HFFc6 (cell line): ENCODE data around the gene CYTIP. TPM values are rescaled to one million over a fixed set of nuclear protein-coding genes. Genes with fewer than 3 reads are reported as not detected.
"Not testable (repeated sequence)": the region's sequence is repeated elsewhere in the genome, so short reads cannot be mapped to it uniquely, and the experiment has no call there.

Experiments used
- DNase-seq: peaks from one replicate; pipeline ENCODE4 v3.0.0-alpha.2; 2018
- H3K27ac Mint-ChIP-seq: 2 replicates; pipeline ENCODE4 v1.8.0; 2020; ENCODE audit warnings: mild to moderate bottlenecking, mixed read lengths
- H3K27me3 Mint-ChIP-seq: 2 replicates; pipeline ENCODE4 v1.8.0; 2021; ENCODE audit warnings: mild to moderate bottlenecking, moderate library complexity, mixed read lengths; ENCODE audit not compliant: insufficient read depth
- H3K36me3 Mint-ChIP-seq: 2 replicates; pipeline ENCODE4 v1.8.0; 2021; ENCODE audit warnings: low read depth, mixed read lengths
- H3K4me1 Mint-ChIP-seq: 2 replicates; pipeline ENCODE4 v1.8.0; 2020; ENCODE audit warnings: low read depth, mixed read lengths
- H3K4me3 Mint-ChIP-seq: 2 replicates; pipeline ENCODE4 v1.8.0; 2020; ENCODE audit warnings: mild to moderate bottlenecking, moderate library complexity, mixed read lengths
- H3K9me3 Mint-ChIP-seq: 2 replicates; pipeline ENCODE4 v1.8.0; 2020; ENCODE audit warnings: mild to moderate bottlenecking, mixed read lengths
- total RNA-seq, 6 experiments: library from RNA; stranded (reverse); fragmentation: NEBNext Ultra II Directional; extraction: Animal tissue kit (Norgen Biotek cat#: 25700); gene quantifications; 2 replicates in 1 of 6; 3 replicates in 5 of 6; pipeline ENCODE4 v1.2.3, GENCODE V29; 2021
- TF ChIP-seq, protein P1 (sequence below): fragments of 200-600 bp; sonication (generic); IDR thresholded peaks from 2 replicates; pipeline ENCODE4 v1.5.0; 2021; ENCODE audit warnings: antibody characterized with exemption, mild to moderate bottlenecking

CYTIP gene
- total RNA-seq, 6 experiments from 2014 or later: not detected

DNA sequence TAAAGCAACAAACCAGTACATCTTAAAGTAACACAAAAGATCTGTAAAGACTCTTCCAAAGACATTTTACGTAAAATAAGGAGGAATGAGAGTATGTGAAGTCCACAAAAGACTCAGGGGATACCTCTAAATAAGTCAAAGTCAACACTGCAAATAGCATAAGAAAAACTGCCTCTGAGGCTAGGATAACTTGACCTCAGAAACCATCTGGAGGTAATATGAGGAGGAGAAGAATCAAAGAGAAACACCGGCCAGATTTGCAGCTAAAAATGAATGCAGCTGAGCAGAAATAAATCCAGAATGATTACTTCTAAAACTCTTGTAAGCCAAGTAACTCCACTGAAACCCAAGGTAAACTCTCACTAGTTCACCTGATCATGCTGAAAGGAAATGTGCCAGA is 66.0 kb downstream of the CYTIP start:
- Mint-ChIP-seq H3K9me3 (peaks cover 10% of the 10 kb centered on the region; the same call in 1 of the 2 replicates), H3K27ac (no peak overlapping the region), H3K4me1 (no peaks in the 10 kb centered on the region), H3K36me3 (peaks cover 4% of the 10 kb centered on the region; the same call in 1 of the 2 replicates), H3K27me3 (no peaks in the 10 kb centered on the region), H3K4me3 (no peak overlapping the region)
- TF ChIP-seq, protein P1, sequence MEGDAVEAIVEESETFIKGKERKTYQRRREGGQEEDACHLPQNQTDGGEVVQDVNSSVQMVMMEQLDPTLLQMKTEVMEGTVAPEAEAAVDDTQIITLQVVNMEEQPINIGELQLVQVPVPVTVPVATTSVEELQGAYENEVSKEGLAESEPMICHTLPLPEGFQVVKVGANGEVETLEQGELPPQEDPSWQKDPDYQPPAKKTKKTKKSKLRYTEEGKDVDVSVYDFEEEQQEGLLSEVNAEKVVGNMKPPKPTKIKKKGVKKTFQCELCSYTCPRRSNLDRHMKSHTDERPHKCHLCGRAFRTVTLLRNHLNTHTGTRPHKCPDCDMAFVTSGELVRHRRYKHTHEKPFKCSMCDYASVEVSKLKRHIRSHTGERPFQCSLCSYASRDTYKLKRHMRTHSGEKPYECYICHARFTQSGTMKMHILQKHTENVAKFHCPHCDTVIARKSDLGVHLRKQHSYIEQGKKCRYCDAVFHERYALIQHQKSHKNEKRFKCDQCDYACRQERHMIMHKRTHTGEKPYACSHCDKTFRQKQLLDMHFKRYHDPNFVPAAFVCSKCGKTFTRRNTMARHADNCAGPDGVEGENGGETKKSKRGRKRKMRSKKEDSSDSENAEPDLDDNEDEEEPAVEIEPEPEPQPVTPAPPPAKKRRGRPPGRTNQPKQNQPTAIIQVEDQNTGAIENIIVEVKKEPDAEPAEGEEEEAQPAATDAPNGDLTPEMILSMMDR: no peak
- no peak for DNase-seq

DNA sequence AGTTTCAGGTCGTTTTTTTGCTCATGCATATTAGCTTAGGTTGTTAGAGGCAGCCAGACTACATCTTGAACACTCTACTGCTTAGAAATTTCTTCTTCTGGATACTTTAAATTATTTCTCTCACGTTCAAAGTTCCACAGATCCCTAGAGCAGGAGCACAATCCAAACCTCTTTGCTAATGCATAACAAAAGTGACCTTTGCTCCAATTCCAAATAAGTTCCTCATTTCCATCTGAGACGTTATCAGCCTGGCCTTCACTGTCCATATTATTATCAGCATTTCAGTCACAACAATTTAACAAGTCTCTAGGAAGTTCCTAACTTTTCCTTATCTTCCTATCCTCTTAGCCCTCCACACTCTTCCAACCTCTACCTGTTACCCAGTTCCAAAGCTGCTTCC is 67.8 kb downstream of the CYTIP start:
- no peak overlapping the region for H3K4me3 Mint-ChIP-seq
- no peaks in the 10 kb centered on the region for H3K4me1 Mint-ChIP-seq
- TF ChIP-seq, protein P1: no peak
- no peak overlapping the region for H3K27ac Mint-ChIP-seq
- DNase-seq: no peak
- H3K9me3 Mint-ChIP-seq: peaks cover 10% of the 10 kb centered on the region; the same call in 1 of the 2 replicates
- H3K27me3 Mint-ChIP-seq: no peaks in the 10 kb centered on the region
- peaks cover 4% of the 10 kb centered on the region; the same call in 1 of the 2 replicates for H3K36me3 Mint-ChIP-seq

DNA sequence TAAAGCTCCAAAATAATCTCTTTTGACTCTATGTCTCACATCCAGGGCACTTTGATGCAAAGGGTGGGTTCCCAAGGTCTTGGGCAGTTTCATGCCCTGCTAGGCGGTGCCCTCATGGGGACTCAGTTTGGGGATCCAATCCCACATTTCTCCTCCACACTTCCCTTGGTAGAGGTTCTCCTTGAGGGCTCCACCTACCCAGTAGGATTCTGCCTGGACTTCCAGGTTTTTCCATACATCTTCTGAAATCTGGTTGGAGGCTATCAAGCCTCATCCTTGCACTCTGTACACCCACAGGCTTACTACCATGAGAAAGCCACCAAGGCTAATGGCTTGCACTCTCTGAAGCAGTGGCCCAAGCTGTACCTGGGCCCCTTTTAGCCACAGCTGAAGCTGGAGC is 68.5 kb downstream of the CYTIP start:
- TF ChIP-seq, protein P1: no peak
- Mint-ChIP-seq H3K4me3 (no peak overlapping the region), H3K27me3 (no peaks in the 10 kb centered on the region), H3K36me3 (peaks cover 4% of the 10 kb centered on the region; the same call in 1 of the 2 replicates), H3K4me1 (no peaks in the 10 kb centered on the region), H3K27ac (no peak overlapping the region), H3K9me3 (peaks cover 10% of the 10 kb centered on the region; the same call in 1 of the 2 replicates)
- no peak for DNase-seq

DNA sequence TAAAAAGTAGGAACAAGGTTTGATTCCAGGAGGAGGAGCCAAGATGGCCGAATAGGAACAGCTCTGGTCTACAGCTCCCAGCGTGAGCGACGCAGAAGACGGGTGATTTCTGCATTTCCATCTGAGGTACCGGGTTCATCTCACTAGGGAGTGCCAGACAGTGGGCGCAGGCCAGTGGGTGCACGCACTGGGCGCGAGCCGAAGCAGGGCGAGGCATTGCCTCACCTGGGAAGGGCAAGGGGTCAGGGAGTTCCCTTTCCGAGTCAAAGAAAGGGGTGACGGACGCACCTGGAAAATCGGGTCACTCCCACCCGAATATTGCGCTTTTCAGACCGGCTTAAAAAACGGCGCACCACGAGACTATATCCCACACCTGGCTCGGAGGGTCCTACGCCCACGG is 75.4 kb downstream of the CYTIP start:
- not testable (repeated sequence) for H3K27me3 Mint-ChIP-seq, H3K27ac Mint-ChIP-seq, H3K9me3 Mint-ChIP-seq, H3K4me1 Mint-ChIP-seq, H3K4me3 Mint-ChIP-seq, DNase-seq, H3K36me3 Mint-ChIP-seq

DNA sequence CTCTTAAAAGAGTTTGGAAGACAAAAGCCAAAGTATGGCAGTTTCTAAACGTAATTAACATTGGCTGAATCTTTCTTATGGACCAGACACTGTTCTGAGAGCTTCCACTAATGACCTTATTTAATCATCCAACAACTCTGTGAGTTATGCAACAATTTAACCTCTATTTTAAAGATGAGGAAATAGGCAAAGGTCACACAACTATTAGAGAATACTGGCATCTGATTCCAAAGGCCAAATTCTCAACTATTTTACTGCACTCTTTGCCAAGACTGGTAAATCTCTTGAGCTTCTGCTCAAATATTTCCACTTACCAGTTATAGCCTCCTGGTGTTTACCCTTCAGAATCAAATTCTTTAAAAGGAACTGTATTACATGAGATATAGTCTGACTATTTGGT is 76.2 kb downstream of the CYTIP start:
- DNase-seq: no peak
- no peaks in the 10 kb centered on the region for H3K4me1 Mint-ChIP-seq
- TF ChIP-seq, protein P1: no peak
- H3K4me3 Mint-ChIP-seq: no peak overlapping the region
- no peaks in the 10 kb centered on the region for H3K27me3 Mint-ChIP-seq
- no peaks in the 10 kb centered on the region for H3K36me3 Mint-ChIP-seq
- H3K9me3 Mint-ChIP-seq: no peaks in the 10 kb centered on the region
- no peak overlapping the region for H3K27ac Mint-ChIP-seq

Other genes starting within 250 kb of the CYTIP start
- gene GALNT5, start 186.4 kb downstream of the CYTIP start, total RNA-seq: 10 to 100 TPM; 27.6 to 70.0 (median 63.0) TPM
- not detected for gene ERMN, start 118.3 kb downstream of the CYTIP start, total RNA-seq
- under 1 TPM in 4 of 6 experiments, not detected in 2; 0.02 to 0.13 (median 0.05) TPM for gene ACVR1C, start 184.8 kb upstream of the CYTIP start, total RNA-seq